ENCODE measurements around the gene UST.

DNA sequence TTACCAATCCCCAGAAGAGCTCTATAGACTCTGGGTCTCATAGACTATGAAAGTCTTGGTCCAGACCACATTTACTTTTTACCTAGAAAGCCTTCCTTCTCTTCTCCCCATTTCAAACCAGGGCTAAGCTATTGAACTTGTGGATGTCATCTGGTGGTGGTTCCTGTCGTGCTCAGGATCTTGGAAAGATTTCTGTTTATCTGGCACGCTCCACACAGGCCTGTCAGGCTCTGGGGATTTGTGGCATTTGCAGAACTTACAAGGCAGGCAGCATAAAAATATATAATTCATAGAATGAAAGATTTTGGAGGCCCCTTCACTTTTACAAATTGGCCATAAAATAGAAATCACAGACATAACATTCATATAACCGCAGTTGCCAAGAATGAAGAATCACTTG is 188.1 kb downstream of the UST start:
- TF ChIP-seq CTCF (conservative IDR thresholded peaks at IDR 0.05) (no peak), ZFX (IDR thresholded peaks at IDR 0.05) (no peak)

Data from C4-2B (cell line).